Stimulated activated CD8-positive, alpha-beta memory T cell treated with anti-CD3 and anti-CD28 coated beads, Interleukin-7, amount 100 ng/mL, for 48 hours (primary cell): Measurements from ENCODE around the gene GRK6.
A peak's percentile ranks its signal among the peaks of the same experiment; 100 is the strongest.

Experiments used
- DNase-seq, 2 donors: peaks; one replicate each; pipeline ENCODE4 v3.0.0-alpha.2; 2020; ENCODE audit warnings: low read depth in 1 of 2; ENCODE audit errors: extremely low read depth in 1 of 2

The GRK6 gene

DNA sequence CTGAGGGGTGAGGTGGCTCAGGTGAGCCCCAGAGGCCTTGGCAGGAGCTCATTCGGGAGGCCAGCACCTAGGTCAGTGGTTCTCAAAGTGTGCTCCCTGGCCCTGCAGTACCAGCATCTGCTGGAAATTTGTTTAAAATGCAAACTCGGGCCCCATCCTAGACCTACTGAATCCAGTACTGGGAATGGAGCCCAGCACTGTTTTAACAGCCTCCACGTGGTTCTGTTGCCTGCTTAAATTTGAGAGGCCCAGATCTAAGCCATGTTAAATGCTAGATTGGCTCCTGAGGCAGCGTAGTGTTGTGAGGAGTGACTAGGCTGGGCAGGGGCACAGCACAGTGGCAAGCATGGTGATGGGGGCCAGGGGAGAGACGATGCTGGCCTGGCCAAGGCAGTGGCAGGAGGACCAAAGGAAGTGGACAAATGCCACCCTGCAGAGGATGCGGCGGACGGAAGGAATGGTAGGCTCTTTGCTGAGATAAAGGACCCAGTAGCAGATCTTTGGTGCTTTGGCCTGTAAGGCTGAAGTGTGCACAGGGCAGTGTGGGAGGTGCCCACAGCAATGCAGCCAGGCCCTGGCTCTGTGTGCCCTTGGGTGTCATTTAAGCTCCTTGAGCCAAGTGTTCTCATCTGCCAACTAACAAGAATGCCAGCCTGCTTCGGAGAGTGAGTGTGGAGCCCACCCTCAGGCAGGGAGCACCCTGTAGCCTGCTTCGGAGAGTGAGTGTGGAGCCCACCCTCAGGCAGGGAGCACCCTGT is 24.4 kb downstream of the GRK6 start:
- no peak for DNase-seq

DNA sequence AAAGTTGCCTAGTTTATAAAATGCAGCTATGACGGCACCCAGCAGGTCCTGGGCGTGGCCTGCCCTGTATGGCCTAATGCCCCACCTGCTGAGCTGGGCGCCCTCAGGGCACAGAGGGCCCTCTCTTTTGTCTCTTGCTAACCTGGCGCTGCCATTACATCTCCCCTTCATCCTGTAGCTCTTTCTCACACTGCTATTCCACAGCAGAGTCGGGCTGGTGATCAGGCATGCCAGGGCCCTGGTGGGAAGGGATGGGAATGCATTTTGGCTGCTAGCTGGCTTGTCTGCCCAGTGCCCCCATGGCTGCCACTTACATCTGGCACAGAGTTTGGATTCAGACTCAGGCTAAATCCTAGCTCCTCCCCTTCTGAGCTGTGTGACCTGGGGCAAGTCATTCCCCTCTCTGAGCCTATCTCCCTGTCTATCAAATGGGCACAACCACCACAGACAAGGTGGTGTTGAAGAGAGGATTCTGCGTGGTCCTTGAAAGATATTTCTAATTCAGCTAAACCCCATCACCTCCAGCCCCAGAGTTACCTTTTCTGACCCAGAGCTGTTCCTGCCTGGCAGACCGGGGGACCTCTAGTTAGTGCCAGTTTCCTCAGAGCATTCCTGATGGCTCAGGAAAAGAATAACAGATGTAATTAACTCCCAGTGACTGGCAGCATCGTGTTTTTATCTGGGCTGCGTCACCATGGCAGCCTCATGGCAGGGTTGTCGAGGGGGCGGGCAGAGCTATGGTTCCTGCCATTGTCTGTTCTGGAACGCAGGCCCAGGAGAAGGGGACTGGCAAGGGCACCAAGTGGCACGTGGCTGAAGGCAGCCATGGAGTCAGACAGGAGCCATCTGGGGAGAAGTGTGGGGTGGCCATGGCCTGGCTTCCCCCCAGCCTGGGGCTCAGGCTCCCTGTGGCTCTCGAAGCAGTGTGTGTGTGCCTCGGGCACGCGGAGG is 26.5 kb downstream of the GRK6 start:
- DNase-seq: no peak

DNA sequence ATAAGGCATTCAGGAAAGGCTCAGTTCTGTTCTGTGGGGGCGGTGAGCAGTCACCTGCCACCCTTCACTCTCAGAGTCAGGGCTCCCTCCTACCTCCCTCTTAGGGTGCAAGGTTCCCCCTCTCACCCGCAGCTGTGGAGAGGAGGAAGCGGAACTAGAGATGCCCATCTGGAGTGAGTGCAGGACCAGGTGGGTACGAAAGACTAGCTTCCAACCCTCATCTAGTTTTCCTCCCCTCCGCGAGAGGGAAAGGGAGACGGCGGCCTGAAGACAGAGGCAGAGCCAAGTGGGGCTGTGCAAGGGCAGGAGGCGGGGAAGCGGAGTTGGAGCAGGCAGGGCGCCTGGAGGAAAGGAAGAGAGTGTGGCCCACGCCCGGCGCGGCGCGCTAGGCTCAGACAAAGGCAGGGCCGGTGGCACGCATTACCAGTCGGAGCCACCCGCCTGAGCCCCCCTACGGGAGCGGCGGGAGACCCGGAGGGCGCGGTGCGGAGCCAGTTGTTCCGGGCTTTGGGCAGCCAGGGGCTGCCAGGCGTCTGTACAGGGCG is 27.4 kb downstream of the GRK6 start:
- no peak for DNase-seq

DNA sequence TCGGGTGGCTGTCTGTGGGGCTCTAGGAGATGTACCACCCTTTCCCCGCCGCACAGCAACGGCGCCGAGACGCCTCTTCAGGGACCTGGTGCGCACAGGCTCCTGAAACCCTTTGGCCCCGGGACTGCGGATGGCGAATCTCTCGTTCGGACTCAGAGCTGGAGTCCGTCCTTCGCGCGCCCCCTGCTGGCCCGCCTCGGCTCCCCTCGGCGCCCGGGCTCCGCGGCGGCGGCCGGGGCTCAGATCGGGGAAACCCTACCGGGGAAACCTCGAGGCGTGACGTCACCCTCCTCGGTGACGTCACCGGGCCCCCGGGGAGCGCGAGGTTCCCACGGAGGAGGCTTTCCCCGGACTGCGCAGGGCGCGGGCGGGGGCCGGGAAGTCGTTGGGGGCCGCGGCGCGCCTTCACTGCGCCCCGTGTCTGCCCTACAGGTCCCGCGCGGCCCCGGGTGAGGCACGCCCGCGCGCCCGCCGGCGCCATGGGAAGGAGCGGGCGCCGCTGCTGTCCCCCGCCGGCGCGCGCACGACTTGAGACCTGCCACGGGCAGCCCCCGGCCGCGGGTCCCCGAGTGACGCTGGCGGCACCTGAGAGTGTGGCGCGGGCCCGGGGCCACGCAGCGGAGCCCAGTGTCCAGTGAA is 28.0 kb downstream of the GRK6 start:
- DNase-seq: peak; percentile 83 to 90

DNA sequence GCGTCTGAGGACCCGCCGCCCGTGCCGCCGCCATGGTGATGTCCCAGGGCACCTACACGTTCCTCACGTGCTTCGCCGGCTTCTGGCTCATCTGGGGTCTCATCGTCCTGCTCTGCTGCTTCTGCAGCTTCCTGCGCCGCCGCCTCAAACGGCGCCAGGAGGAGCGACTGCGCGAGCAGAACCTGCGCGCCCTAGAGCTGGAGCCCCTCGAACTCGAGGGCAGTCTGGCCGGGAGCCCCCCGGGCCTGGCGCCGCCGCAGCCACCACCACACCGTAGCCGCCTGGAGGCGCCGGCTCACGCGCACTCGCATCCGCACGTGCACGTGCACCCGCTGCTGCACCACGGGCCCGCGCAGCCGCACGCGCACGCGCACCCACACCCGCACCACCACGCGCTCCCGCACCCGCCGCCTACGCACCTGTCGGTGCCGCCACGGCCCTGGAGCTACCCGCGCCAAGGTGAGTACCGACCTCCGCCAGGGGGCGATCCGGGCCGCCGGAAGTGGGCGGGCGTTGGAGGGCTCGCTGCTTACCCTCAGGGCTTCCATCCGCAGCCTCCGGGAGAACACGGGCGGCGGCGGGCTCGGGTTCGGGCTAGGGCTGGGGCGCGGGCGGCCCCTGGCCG is 28.7 kb downstream of the GRK6 start:
- peak; percentile 85 to 86 for DNase-seq

DNA sequence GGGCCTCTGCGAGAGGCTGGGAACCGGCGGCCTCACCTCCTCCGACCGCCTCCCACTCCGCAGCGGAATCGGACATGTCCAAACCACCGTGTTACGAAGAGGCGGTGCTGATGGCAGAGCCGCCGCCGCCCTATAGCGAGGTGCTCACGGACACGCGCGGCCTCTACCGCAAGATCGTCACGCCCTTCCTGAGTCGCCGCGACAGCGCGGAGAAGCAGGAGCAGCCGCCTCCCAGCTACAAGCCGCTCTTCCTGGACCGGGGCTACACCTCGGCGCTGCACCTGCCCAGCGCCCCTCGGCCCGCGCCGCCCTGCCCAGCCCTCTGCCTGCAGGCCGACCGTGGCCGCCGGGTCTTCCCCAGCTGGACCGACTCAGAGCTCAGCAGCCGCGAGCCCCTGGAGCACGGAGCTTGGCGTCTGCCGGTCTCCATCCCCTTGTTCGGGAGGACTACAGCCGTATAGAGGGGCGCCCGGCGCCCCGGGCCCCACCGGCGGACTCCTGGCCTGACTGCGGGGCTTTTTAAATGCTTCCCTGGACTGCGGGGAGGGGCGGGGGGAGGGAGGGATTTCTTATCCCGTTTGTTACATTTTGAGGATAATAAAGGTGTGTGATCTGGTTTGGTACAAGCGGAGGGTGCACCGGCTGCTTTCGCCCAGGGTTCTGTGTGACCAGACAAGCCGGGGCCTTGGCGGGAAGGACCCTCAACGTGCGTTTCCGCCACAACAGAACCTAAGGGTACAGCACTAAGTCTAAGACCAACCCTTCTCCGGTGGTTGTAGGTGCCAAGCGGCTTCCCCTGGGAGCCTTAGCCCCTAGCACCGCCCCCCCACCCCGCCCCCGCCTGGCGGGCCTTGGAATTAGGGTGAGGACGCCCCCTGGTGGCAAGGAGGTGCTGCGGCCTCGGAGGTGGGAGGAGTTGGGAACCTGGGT is 29.4 kb downstream of the GRK6 start:
- DNase-seq: peak; percentile 86 to 95

DNA sequence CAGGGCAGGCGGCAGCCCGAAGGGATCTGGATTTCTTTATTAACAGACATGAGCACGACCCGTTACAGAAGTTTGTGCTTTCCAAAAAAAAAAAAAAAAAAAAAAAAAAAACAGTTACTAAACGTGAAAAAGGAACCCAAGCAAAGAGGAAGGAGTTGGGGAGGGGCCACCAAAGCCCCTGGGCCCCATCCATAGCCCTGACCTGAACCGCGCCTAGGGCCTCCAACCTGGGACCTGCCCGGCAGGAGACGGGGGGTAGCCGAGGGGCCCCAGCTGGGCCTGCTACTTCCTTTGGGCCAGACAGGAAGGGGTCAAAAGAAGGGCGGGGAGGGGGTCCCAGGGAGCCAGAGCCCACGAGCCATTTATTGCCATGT is 30.1 kb downstream of the GRK6 start:
- DNase-seq: no peak

DNA sequence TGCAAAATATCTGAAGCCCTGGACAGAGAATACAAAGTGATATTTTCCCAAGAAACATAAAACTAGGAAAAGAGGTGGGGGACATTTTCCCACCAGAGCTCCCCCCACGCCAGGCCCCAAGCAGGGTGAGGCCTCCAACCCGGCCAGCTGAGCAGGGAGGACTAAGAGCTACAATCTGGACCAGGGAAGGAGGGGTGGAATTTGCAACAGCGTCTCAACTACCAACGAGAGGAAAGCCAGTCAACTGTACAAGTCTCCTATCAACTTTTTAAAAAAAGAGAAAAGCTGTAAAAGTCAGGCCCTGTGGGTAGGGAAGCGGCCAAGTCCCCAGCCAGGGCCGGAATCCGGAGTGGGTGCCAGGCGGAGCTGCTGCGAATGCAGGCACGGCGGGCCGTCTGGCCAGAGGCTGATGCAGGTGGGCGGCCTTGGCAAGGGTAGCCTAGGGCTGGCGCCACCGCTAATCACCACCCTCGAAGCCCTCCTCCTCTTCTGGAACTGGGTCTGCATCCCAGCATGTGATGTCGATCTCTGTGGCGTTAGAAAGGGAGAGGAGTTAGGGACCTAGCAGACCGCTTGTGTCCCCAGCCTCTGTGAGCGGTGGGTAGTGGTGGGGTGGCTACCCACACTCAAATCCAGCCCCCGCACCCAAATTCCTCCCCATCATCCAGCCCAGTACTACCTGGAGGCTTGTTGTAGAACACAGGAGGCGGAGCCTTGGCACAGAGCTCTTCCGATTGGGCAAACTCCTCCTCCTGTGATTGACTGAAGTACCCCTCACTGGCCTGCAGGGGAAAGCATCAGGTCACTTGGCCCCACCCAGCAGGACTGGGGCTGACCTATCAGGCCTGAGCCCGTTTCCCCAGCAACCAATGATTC is 30.7 kb downstream of the GRK6 start:
- DNase-seq: peak in 1 of 2 donors; percentile 71

DNA sequence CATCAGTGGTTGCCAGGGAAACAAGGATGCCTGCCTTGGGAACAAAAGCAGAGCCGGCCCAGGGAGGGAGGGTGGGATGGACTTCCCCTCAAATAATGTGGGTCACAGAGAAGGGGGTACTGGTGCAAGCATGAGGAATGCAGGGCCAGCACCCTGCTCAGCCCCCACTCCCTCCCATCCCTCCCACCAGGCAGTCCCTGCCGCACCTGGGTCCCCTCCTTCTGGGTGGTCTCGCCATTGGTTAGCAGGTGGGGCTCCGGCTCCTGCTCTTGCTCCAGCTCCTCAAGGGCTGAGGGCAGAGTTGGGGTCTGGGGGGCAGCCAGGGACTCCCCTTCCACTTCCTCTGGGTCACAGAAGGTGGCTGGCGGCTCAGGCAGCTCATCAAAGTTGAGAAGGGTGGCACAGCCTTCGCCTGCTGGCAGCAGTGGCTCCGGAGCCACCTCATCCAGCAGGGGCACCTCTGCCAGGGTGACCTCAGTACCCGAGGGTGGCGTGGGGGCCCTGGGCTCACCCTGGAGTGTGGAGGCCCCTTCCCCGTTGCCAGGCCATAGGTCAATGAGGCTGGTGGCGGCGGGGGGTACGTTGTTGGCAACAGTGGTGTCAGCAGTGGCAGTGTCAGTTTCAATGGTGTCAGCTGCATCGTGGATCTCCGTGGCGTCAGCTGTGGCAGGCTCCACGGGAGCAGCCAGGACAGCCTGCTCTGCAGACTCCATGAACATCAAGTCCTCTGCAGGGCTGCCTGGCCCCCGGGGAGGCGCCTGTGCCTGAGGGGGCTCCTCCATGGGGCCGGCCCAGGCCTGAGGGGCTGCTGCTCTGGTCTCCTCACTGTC is 31.6 kb downstream of the GRK6 start:
- DNase-seq: no peak

DNA sequence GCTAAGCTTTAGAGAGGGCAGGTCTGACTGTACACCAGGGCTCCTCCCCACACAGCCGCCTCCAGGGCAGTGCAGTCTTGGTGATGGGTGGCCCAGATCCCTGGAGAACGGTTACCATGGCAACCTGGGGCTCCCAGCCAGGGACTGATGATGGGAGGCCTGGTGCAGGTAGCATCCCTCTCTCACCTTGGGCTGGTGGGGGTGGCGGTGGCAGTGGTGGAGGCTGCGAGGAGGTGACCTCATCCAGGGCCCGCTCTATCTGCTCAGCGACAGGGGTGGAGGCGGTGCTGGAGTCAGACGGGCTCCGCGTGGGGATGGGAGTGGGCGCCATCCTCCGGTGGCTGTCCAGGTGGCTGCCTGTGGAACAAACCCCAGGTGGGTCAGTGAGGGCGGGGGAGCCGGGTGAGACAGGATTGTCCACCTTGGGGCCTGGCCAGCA is 32.5 kb downstream of the GRK6 start:
- DNase-seq: no peak

DNA sequence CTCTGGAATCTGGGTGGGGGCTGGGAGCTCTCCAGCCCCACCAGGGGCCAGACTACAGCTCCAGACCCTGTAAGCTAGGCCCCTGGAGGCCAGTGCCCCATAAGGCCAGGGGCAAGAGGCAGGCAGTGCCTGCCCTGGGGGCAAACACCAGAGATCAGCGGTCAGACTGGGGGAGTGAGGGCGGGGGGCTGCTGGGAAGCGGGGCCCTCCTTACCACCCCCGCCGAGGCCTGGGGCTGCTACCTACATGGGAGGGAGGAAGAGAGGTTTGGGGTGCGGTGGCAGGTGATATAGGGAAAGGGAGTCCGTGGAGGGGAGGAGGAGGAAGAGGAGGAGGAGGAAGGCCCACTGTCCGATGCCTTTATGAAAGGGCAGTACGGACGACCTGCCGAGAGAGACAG is 32.9 kb downstream of the GRK6 start:
- no peak for DNase-seq

DNA sequence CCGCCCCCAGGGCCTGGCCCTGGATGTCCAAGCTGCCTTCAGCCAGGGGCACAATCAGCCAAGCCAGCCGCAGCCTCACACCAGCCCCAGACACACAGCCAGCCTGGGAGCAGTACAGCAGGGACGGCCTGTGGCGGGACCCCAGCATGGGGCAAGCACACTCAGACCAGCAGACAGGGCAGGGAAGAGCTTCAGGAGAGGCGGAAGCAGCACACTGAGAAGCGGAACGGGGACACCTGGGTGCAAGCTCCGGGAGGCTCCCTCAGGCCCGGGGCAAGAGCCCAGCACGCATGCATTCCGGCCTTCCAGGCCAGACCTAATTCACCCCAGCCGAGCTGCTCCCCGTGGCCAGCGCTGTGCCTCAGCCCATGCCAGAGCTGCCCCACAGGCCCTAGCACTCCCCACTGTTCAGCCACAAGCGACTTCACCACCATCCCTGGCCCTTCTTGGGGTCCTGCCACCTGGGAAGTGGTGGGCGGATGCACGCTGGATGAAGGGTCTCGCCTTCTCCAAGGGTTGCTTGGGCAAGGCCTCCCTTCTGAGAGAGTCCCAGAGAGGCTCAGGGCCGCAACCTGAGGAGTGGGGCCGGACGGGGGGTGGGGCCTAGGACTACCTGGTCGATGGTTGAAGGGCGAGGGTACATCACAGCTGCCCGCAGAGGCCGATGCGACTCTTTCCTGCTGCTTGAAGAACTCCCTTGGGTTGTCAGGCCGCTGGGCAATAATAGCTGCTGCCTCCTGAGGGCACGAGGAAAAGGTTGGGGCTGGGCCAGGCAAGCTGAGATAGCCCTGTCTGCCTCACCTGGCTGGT is 33.5 kb downstream of the GRK6 start:
- no peak for DNase-seq

DNA sequence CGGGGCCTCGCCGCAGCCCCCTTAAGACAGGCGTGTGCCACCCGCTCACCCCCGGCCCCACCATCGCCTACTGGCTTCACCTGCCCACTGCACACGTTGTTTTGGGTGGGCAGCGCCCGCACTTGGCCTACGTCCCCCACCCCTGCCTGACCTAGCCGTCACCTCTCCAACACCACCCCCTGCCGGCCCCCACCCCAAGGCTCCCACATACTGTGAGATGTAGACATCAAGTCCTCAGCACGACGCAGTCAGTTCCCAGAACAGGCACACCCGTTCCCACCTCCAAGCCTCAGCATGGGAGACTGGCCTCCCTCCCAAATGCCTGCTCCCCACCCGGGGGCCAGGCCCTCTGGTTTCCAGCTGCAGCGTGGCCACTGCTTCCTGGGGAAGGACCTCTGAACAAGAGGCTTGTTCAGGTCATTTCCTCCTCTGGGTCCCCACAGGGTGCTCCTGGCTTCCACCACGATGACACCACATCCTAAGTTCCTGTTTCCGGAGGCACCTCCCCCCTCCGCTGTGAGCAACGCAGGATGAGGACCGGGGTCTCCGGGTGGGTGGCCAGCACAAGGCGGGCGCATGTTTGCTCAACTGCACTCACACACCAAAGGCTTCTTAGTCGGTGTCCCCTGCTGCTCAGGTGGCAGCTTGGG is 35.7 kb downstream of the GRK6 start:
- DNase-seq: no peak

DNA sequence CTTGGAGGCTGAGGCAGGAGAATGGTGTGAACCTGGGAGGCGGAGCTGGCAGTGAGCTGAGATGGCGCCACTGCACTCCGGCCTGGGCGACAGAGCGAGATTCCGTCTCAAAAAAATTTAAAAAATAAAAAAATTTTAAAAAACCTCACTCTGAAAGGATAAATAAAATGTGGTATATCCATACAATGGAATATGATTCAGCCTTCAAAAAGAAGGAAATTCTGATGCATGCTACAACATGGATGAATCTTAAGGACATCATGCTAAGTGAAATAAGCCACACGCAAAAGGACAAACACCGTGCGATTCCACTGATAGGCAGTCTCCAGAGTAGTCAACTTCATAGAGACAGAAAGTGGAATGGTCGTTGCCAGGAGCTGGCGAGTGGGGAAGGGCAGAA is 38.6 kb downstream of the GRK6 start:
- no peak for DNase-seq

DNA sequence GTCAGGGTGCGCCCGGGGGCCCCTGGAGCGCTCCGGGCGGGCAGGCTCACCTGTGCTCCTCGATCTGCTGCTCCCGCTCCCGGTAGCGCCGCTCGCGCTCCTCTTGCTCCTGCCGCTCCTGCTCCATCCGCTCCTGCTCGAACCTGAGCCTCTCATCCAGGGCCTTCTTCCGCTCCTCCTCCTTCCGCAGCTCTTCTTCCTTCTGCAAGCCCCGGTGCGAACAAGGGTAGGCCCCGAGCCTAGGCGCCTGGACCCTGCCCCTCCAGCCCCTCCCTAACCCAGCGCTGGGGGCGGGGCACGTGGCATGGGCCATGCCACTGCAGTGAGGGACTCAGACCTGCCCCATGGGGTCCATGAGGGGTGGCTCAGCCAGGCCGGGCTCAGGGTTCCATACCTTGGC is 40.4 kb downstream of the GRK6 start:
- no peak for DNase-seq

DNA sequence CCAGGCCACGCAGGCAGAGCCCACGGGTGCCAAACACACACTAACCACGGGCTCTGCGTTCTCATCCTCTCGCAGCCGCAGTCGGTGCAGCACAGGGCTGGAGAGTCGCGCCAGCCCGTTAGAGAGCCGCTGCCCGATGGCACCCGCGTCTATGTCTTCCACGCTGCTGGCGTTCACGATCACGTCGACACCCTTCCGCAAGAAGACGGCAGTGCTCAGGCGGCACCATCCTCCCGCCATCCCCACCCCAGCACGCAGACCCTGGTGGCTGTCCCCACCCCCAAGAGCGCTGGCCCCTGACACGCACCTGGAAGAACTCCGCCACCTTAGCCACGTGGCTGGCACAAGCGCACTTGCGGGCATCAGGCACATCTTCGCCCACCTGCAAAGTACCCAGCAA is 41.0 kb downstream of the GRK6 start:
- no peak for DNase-seq

DNA sequence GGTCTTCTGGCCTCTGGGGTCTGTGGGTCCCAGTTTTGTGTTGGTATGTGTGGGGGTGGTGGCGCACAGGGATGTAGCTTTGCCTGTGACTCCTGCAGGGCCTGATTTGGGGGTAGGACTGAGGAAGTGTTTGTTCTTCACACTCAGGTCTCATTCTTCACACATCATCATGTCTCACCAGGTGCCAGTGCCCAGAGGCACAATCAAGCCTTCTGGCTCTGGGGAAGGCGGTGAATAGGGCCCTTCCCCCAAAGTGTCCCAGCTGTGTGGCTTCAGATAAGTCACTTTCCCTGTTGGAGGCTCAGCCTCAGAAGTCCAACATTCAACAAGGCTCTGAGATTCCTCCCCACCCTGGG is 41.8 kb downstream of the GRK6 start:
- no peak for DNase-seq
